ENCODE results near the gene CAPN3.

GRCh38 chr15:42421376-42421775 is 62.1 kb downstream of the CAPN3 start:
- TF ChIP-seq EZH2 (IDR thresholded peaks at IDR 0.05; ENCODE audit: insufficient read depth, poor library complexity, severe bottlenecking) (no peak), EZH2phosphoT487 (IDR thresholded peaks at IDR 0.05; ENCODE audit: insufficient read depth, low read depth) (no peak)

Data from GM23248 (cell line).